ENCODE results near the gene KDM2B. TPM values are rescaled to one million over a fixed set of nuclear protein-coding genes. Genes with fewer than 3 reads are reported as not detected.

The KDM2B gene
- total RNA-seq, 4 donors from 2014 or later = 14.8 to 27.0 (median 16.7) TPM

DNA sequence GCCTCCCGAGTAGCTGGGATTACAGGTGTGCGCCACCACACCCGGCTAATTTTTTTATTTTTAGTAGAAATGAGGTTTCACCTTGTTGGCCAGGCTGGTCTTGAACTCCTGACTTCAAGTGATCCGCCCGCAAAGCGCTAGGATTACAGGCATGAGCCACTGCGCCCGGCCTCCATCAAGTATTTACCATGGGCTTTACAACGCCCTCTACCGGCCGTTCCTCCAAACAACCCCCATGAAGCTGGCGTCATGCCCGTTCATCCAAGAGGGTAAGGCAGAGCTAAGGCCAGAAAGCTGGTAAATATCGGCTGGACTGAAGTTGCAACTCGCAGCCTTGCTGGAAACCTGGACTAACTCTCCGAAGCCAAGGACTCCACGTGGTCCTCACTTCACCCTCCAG, 139.3 kb downstream of the KDM2B start:
- ATAC-seq (ENCODE audit: low FRiP score) (no peak), DNase-seq (ENCODE audit: low spot score) (no peak)
- TF ChIP-seq, protein P1, sequence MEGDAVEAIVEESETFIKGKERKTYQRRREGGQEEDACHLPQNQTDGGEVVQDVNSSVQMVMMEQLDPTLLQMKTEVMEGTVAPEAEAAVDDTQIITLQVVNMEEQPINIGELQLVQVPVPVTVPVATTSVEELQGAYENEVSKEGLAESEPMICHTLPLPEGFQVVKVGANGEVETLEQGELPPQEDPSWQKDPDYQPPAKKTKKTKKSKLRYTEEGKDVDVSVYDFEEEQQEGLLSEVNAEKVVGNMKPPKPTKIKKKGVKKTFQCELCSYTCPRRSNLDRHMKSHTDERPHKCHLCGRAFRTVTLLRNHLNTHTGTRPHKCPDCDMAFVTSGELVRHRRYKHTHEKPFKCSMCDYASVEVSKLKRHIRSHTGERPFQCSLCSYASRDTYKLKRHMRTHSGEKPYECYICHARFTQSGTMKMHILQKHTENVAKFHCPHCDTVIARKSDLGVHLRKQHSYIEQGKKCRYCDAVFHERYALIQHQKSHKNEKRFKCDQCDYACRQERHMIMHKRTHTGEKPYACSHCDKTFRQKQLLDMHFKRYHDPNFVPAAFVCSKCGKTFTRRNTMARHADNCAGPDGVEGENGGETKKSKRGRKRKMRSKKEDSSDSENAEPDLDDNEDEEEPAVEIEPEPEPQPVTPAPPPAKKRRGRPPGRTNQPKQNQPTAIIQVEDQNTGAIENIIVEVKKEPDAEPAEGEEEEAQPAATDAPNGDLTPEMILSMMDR (IDR thresholded peaks at IDR 0.05) = no peak

DNA sequence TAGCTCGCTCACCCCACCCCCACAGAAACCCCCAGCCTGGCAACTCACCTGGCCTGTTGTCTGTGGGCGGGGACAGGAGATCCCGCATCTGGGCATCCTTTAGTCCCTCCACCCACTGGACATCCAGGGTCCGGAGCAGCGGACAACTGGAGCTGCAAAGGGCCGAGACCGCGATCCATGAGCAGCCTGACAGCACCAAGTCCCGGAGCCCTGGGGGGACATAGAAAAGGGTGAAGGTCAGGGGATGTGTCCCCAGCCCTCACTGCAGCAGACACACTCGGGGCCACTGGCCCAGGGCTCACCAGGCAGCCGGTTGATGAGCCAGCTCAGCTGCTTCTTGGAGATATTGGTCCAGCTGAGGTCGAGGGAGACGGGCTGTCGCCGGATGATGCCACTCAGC, 140.1 kb downstream of the KDM2B start:
- ATAC-seq (ENCODE audit: low FRiP score) = no peak
- DNase-seq (ENCODE audit: low spot score) = no peak
- TF ChIP-seq, protein P1 (IDR thresholded peaks at IDR 0.05) = no peak

DNA sequence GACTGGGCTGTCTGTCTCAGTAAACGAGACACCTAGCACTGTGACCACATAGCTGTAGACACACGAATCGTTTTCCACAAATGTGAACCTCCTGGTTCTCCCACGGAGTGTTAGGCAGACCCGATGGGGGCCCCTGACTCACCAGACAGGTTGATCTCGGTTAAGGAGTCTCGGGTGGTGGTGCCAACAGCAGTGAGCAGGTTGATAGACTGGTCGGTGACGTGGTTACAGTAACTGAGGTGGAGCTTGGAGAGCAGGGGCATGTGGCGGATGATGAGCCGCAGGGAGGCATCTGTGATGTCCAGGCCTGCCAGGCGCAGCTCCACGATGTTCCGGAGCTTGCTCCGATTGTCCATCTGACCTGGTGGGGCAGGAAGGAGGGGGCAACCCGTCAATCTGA, 141.1 kb downstream of the KDM2B start:
- ATAC-seq (ENCODE audit: low FRiP score) = no peak
- no peak for DNase-seq (ENCODE audit: low spot score)
- TF ChIP-seq, protein P1 (IDR thresholded peaks at IDR 0.05) = no peak

DNA sequence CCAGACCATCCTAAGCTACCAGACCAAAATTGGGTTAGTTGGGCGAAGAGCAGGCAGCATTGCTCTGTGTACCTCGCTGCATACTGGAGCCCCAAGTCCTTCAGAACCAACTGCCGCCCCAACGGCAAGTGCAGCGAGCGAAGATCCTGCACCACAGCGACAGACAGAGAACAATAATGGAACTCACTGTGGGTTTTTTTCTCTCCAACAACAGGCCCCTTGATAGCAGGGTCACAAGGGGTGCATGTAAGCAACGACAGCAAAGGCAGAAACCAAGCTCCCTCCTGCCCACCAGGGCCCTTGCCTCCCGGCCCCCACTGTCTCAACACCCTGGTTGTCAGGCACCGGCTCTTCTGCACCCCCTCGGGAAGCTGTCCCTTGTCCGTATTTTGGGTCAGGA, 141.9 kb downstream of the KDM2B start:
- no peak for DNase-seq (ENCODE audit: low spot score)
- no peak for ATAC-seq (ENCODE audit: low FRiP score)
- TF ChIP-seq, protein P1 (IDR thresholded peaks at IDR 0.05) = no peak

DNA sequence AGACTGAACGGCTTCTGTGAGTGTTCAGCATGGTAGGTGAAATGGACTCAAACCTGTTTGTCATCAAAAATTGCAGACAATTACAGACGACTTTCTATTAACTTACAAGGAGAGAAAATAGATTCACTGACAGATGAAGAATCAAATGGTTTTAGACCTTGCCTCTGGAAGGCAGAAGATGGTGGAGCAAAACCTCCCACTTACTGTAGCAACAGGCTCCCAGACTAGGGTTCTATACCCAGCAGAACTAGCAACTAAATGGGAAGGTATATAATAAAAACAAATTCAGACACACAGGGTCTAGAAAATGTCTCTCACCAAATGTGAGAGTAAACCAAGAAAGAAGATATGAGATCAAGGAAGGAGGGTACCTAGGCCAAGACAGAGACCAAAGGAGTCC, 144.1 kb downstream of the KDM2B start:
- TF ChIP-seq, protein P1 (IDR thresholded peaks at IDR 0.05) = no peak
- ATAC-seq (ENCODE audit: low FRiP score) (no peak), DNase-seq (ENCODE audit: low spot score) (no peak)

DNA sequence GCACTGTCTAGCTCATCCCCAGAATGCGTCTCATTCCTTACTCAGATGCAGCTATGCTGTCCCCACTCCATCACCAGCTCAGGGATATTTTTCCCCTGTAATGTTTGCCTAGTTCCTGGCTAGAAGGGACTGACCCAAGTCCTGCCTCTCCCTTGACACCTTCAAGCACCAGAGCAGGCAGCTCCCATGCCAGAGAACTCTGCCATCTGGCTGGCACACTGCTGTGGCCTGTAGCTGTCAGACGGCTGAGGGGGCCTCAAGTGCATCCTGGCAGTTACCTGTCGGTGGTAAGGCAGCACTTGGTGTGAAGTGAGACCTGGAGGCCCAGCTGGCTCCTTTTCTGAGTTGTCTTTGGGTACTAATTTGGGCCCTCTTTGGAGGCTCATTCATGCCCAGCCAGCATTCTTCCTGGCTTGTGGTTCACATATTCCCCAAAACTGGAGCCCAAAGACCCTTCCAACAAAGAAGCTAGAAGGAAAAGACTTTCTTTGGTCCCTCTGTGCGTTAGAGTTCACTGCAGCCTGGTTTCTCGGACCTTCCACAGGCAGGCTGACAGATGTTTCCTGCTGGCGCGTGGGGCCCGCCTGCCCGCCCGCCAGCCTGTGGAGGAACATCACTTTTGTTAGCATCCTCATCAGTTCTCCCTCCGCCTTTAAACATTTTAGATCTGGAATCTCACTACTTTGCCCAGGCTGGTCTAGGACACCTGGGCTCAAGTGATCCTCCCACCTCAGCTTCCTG, 147.9 kb downstream of the KDM2B start:
- ATAC-seq (ENCODE audit: low FRiP score) (no peak), DNase-seq (ENCODE audit: low spot score) (no peak)
- TF ChIP-seq, protein P1 (IDR thresholded peaks at IDR 0.05) = no peak

DNA sequence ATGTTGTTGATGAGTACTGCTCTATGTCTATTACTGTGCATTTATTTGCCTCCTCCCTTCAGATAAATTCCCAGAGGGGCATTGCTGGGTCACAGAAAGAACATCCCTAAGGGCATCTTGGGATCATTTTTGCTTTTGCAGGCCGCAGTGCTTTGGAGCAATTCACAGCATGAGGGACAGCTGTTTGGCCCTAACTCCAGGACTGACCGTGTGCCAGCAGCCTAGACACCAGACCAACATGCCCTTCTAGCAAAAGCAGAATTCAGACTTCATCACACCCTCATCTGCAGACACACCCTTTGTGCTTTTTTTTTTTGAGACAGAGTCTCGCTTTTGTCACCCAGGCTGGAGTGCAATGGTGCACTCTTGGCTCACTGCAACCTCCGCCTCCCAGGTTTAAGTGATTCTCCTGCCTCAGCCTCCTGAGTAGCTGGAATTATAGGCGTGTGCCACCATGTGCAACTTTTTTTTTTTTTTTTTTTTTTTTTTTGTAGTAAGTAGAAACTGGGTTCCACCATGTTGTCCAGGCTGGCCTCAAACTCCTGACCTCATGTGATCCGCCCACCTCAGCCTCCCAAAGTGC, 149.9 kb downstream of the KDM2B start:
- DNase-seq (ENCODE audit: low spot score) = no peak
- TF ChIP-seq, protein P1 (IDR thresholded peaks at IDR 0.05) = no peak
- no peak for ATAC-seq (ENCODE audit: low FRiP score)

Measured in omental fat pad (tissue), 4 donors.